Lower leg skin (tissue), 4 donors: ENCODE results near the gene TRABD2A. TPM values are rescaled to one million over a fixed set of nuclear protein-coding genes. Genes with fewer than 3 reads are reported as not detected.

Experiments
- DNase-seq, 2 donors: peaks; one replicate each; pipeline ENCODE4 v3.0.0-alpha.2; 2019; ENCODE audit warnings: low spot score in 2 of 2
- H3K4me3 ChIP-seq: fragments of 200-600 bp; sonication (generic); 2 replicates; pipeline ENCODE4 v1.5.1; 2017; ENCODE audit warnings: mild to moderate bottlenecking, low read depth; ENCODE audit not compliant: poor library complexity, severe bottlenecking
- CTCF ChIP-seq, 3 donors: fragments of 450-650 bp; IDR thresholded peaks; one replicate each; pipeline ENCODE4 v1.5.1; 2016; ENCODE audit warnings: antibody characterized with exemption in 3 of 3, mild to moderate bottlenecking in 3 of 3, moderate library complexity in 2 of 3
- POLR2A ChIP-seq, 2 donors: fragments of 450-650 bp; IDR thresholded peaks; one replicate each; pipeline ENCODE4 v1.6.1; 2016 to 2017; ENCODE audit warnings: antibody characterized with exemption in 2 of 2, mild to moderate bottlenecking in 1 of 2, moderate library complexity in 1 of 2
- WGBS, 2 donors: methylation state at CpG; one replicate each; pipeline ENCODE4 v1.1.5; 2018; 5-methylcytosine and 5-hydroxymethylcytosine counted together
- intact Hi-C: fragments of 100-400 bp; cut with DNase I; formaldehyde crosslinking; loops from one replicate; pipeline ENCODE4 v1.15.0; 2023; ENCODE audit warnings: low total_unique reads
- total RNA-seq, 4 donors: library from RNA; depleted of rRNA; stranded (reverse); fragments of >200 nt; gene quantifications; one replicate each; pipeline ENCODE4 v1.1.0, GENCODE V29; 2016

The TRABD2A gene
- total RNA-seq, 4 donors from 2014 or later = 0.17 to 2.1 (median 1.5) TPM; not detected in 1

DNA sequence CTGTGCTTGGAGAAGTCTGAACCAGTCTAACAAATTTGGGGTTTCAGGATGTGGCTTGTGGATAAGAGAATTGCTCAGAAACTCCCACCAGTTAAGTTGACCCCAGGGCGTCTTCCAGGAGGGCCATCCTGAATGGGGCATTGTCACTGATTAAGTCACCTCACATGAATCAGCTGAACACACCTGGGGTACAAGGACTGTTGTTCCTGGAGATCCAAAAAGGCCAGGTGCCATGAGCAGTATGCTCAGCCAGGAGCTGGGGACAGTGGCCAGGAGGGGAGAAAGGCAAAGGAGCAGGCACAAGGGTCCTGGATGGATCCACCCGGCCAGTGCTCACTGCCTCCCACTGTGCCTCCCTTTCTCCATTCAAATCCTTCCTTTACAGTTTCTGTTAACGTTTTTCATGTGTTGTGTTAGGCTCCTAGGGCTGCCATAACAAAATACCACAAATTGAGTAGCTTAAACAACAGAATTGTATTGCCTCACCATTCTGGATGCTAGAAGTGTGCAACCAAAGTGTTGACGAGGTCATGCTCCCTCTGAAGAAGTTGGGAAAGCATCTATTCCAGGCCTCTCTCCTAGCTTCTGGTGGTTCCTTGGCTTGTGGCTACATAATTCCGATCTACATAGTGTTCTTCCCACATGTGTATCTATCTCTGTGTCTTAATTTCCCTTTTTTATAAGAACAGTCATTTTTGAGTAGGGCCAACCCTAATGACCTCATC lies 33.4 kb downstream of the TRABD2A start:
- 66 to 80% methylated on average over 5 of the region's 5 CpGs for WGBS, 2 donors
- intact Hi-C loops = no loop called here
- H3K4me3 ChIP-seq = no peak overlapping the region
- peak in 1 of 2 donors; percentile 65 for DNase-seq
- TF ChIP-seq CTCF (IDR thresholded peaks at IDR 0.05) (no peak), POLR2A (IDR thresholded peaks at IDR 0.05) (no peak)

DNA sequence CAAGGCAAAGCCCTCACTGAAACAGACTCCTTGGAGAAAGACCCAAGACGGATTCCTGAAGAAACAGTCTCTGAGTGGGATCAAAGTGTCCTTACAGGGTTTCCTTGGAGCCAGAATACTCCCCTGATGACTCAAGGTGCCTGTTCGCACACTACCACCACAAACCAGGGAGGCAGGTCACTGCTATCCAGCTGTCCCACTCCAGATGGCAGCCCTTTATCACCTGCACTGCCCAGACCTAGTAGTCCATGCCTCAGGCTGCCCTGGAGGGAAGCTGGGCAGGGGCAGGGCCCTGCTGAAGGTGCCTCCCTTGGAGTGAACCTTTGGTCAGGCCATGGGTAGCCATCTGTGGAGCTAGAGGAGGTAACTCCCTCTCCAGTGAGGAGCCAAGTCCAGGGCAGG lies 34.1 kb downstream of the TRABD2A start:
- DNase-seq = peak in 1 of 2 donors; percentile 68
- no peak overlapping the region for H3K4me3 ChIP-seq
- no peak for TF ChIP-seq CTCF (IDR thresholded peaks at IDR 0.05)
- no peak for TF ChIP-seq POLR2A (IDR thresholded peaks at IDR 0.05)
- WGBS, 2 donors = 66 to 90% methylated on average over 2 of the region's 2 CpGs
- intact Hi-C loops = no loop called here

DNA sequence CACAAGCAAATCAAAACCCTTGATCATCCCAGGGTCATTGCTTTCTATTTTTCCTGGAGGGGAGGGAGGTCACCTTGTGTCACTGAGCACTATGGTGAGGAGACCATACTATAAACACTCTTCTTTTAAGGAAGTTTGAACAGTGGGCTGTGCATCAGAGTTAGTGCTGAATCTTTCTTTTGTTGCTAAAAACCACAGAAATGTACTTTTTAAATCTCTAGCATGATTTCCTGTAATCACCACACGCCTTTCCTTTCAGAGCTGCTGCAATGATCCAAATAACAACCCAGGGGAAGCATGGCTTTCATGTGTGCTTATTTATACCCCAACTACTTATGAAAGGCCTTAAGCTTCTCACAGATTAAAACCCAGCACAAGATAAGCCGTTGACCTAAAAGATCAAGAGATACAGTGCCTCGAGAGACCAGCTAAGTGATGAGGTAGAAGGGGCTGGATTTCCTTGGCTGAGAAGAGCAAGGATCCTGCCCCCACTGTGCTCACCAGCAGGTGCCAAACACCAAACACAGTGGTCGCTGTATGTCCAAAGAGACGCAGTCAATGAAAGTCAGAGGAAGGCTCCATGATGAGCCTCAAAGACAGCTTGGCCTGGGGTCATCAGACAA lies 34.7 kb downstream of the TRABD2A start:
- DNase-seq = peak in 1 of 2 donors; percentile 52
- intact Hi-C loops = no loop called here
- no peak overlapping the region for H3K4me3 ChIP-seq
- no peak for TF ChIP-seq POLR2A (IDR thresholded peaks at IDR 0.05)
- TF ChIP-seq CTCF (IDR thresholded peaks at IDR 0.05) = no peak
- WGBS, 2 donors = 65 to 74% methylated on average over 5 of the region's 5 CpGs

DNA sequence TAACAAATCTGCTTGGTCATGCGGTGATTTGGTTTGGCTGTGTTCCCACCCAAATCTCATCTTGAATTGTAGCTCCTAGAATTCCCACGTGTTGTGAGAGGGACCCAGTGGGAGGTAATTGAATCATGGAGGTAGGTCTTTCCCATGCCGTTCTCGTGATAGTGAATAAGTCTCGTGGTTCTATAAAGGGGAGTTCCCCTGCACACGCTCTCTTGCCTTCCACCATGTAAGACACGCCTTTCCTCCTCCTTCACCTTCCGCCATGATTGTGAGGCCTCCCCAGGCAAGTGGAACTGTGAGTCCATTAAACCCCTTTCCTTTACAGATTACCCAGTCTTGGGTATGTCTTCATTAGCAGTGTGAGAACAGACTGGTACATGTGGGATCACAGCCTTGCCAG lies 36.7 kb downstream of the TRABD2A start:
- TF ChIP-seq POLR2A (IDR thresholded peaks at IDR 0.05) = no peak
- no peak for TF ChIP-seq CTCF (IDR thresholded peaks at IDR 0.05)
- no peak overlapping the region for H3K4me3 ChIP-seq
- intact Hi-C loops = no loop called here
- DNase-seq = peak in 1 of 2 donors; percentile 34
- WGBS, 2 donors = 84 to 88% methylated on average over 8 of the region's 8 CpGs

DNA sequence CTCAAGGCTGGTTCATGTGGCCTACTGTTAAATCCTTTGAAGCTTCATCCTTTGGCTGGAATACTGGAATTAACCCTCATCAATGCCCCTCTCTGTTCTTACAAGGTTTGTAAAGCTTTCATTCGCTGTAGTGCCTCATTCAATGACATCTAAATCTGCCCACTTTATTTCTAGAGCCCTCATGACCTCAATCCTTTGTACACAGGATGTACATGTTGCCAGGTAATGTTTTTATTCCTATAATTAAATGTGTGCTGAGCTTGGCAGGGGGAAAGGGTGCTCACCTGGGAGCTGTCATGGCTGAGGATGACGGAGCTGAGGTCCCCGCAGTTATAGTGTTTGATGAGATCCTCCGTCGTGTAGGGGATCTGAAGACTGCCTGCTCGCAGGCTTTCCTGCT lies 39.3 kb downstream of the TRABD2A start:
- 80 to 91% methylated on average over 6 of the region's 6 CpGs for WGBS, 2 donors
- TF ChIP-seq CTCF (IDR thresholded peaks at IDR 0.05) = no peak
- TF ChIP-seq POLR2A (IDR thresholded peaks at IDR 0.05) = no peak
- intact Hi-C loops = no loop called here
- no peak overlapping the region for H3K4me3 ChIP-seq
- DNase-seq = no peak
